KMS-11 (cell line): ENCODE data around the gene PGF.

Experiments used
- H2AFZ ChIP-seq: fragments of 200-600 bp; sonication (generic); 2 replicates; pipeline ENCODE4 v1.6.1; 2016; ENCODE audit warnings: antibody characterized with exemption, mixed run types, low read depth
- H3K27ac ChIP-seq: fragments of 200-600 bp; sonication (generic); 2 replicates; pipeline ENCODE4 v1.6.1; 2016; ENCODE audit warnings: mild to moderate bottlenecking, mixed run types
- H3K27me3 ChIP-seq: fragments of 200-600 bp; sonication (generic); 2 replicates; pipeline ENCODE4 v1.6.1; 2017; ENCODE audit warnings: mild to moderate bottlenecking, low read depth, mixed run types, moderate library complexity; ENCODE audit not compliant: insufficient read depth
- H3K36me3 ChIP-seq: fragments of 200-600 bp; sonication (generic); 2 replicates; pipeline ENCODE4 v1.6.1; 2017; ENCODE audit warnings: mild to moderate bottlenecking, mixed run types; ENCODE audit not compliant: insufficient read depth
- H3K4me1 ChIP-seq: fragments of 200-600 bp; sonication (generic); 2 replicates; pipeline ENCODE4 v1.6.1; 2016; ENCODE audit warnings: mild to moderate bottlenecking, low read depth, mixed run types; ENCODE audit not compliant: poor library complexity, severe bottlenecking
- H3K4me2 ChIP-seq: fragments of 200-600 bp; sonication (generic); 2 replicates; pipeline ENCODE4 v1.7.0; 2016; ENCODE audit warnings: mild to moderate bottlenecking, mixed run types
- H3K4me3 ChIP-seq: fragments of 200-600 bp; sonication (generic); IDR thresholded peaks from 2 replicates; pipeline ENCODE4 v1.6.1; 2017; ENCODE audit warnings: low read depth, low read length, mixed read lengths; ENCODE audit not compliant: insufficient read depth
- H3K79me2 ChIP-seq: fragments of 200-600 bp; sonication (generic); 2 replicates; pipeline ENCODE4 v1.6.1; 2016; ENCODE audit warnings: low read depth, mixed run types; ENCODE audit not compliant: insufficient read depth
- H3K9ac ChIP-seq: fragments of 200-600 bp; sonication (generic); 2 replicates; pipeline ENCODE4 v1.6.1; 2016; ENCODE audit warnings: mild to moderate bottlenecking, mixed run types
- H4K20me1 ChIP-seq: fragments of 200-600 bp; sonication (generic); 2 replicates; pipeline ENCODE4 v1.6.1; 2016; ENCODE audit warnings: mild to moderate bottlenecking, mixed run types; ENCODE audit not compliant: insufficient read depth
- TF ChIP-seq, protein P1 (sequence below): fragments of 200-600 bp; sonication (generic); conservative IDR thresholded peaks from 2 replicates; pipeline ENCODE4 v1.6.1; 2017; ENCODE audit warnings: low read depth, mild to moderate bottlenecking, antibody characterized with exemption, low read length, moderate library complexity, mixed read lengths

The PGF gene

DNA sequence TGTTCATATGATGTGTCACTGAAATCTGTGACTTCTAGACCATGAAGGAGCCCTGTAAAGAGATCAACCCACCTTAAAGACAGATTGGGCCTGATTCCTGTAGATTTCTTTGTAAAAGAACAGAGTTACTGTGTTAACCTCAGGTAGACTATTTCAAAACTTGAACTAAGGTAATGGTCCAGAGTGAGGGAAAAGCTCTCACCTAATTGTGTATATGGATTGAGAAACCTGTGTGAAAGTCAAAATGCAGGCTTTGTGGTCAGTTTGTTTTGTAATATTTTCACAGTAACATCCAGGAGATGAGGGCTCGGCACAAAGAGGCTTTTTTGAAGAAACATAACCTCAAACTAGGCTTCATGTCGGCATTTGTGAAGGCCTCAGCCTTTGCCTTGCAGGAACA is 57.3 kb downstream of the PGF start:
- H3K79me2 ChIP-seq, result no peaks in the 10 kb centered on the region
- no peak overlapping the region for H3K9ac ChIP-seq
- H3K4me3 ChIP-seq, result no peak overlapping the region
- no peaks in the 10 kb centered on the region for H4K20me1 ChIP-seq
- no peaks in the 10 kb centered on the region for H3K27me3 ChIP-seq
- no peak overlapping the region for H2AFZ ChIP-seq
- H3K36me3 ChIP-seq, result peaks cover 4% of the 10 kb centered on the region; the same call in 1 of the 2 replicates
- H3K27ac ChIP-seq, result no peak overlapping the region
- H3K4me2 ChIP-seq, result no peak overlapping the region
- TF ChIP-seq, protein P1, sequence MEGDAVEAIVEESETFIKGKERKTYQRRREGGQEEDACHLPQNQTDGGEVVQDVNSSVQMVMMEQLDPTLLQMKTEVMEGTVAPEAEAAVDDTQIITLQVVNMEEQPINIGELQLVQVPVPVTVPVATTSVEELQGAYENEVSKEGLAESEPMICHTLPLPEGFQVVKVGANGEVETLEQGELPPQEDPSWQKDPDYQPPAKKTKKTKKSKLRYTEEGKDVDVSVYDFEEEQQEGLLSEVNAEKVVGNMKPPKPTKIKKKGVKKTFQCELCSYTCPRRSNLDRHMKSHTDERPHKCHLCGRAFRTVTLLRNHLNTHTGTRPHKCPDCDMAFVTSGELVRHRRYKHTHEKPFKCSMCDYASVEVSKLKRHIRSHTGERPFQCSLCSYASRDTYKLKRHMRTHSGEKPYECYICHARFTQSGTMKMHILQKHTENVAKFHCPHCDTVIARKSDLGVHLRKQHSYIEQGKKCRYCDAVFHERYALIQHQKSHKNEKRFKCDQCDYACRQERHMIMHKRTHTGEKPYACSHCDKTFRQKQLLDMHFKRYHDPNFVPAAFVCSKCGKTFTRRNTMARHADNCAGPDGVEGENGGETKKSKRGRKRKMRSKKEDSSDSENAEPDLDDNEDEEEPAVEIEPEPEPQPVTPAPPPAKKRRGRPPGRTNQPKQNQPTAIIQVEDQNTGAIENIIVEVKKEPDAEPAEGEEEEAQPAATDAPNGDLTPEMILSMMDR, result no peak
- no peaks in the 10 kb centered on the region for H3K4me1 ChIP-seq

DNA sequence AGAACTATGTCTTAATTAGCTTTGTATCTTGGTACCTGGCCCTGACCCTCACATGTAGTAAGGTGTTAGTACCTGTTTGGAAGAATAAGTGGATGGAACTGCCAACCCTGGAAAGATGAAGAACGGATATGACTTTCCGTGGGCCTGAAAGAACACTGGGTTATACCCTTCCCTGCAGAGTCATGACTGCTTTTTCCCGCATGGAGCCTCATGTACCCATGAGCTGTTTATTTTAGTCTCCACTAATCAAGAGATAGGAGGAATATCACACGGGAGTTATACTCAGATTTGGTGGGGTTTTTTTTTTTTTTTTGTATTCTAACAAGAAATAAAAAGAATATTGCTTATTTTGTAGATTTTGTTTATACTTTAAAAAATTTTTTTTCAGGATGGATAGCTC is 57.8 kb downstream of the PGF start:
- Histone ChIP-seq H3K27ac (no peak overlapping the region), H3K27me3 (no peaks in the 10 kb centered on the region), H2AFZ (no peak overlapping the region), H3K4me2 (no peak overlapping the region), H3K4me1 (no peaks in the 10 kb centered on the region), H3K4me3 (no peak overlapping the region), H3K79me2 (no peaks in the 10 kb centered on the region), H3K9ac (no peak overlapping the region), H4K20me1 (no peaks in the 10 kb centered on the region), H3K36me3 (peaks cover 4% of the 10 kb centered on the region; the same call in 1 of the 2 replicates)
- TF ChIP-seq, protein P1, result no peak

DNA sequence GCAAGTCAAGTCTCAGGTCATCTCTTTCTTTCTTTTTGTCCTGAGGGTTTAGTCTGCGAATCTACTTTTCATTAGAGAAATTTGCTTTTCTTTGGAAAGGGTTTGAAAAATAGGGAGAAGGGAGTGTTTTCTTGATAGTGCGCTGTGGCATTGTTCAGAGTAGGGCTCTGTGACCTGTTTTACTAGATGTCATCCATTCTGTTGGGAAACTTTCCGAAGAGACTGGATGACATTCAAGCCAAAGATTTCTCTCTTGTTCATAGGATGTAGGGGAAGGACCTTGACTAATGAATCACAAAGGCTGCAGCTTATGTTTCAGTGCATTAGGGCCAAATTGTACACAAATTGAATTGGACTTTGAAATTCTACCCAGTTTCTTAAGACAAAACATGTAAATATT is 59.0 kb downstream of the PGF start:
- Histone ChIP-seq H3K27me3 (no peaks in the 10 kb centered on the region), H2AFZ (no peak overlapping the region), H3K4me3 (no peak overlapping the region), H3K36me3 (peaks cover 4% of the 10 kb centered on the region; the same call in 1 of the 2 replicates), H3K27ac (no peak overlapping the region), H3K4me1 (no peaks in the 10 kb centered on the region), H3K79me2 (no peaks in the 10 kb centered on the region), H4K20me1 (no peaks in the 10 kb centered on the region), H3K4me2 (no peak overlapping the region), H3K9ac (no peak overlapping the region)
- TF ChIP-seq, protein P1, result no peak

DNA sequence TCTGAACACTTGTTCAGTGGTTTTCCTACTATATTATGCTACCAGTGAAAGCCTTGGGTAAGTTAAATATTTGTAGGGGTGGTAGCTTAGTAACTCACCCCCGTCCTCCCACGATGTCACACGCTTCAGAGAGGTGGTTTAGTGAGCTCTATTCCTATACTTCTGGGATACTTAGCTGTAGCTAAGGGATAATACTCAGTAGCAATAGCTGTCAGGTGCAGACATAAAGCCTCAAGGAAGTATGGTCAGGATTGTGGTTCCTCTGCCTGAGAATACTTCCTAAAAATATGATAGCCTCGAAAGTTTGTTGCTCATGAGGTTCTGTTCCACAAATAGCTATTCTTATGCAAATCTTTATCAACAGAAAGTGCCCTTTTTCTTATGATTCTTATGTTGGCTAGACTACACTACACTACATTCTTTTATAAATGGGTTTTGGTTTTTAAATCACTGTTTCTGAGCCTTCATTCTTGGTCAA is 61.7 kb downstream of the PGF start:
- Histone ChIP-seq H3K4me2 (no peak overlapping the region), H3K4me3 (no peak overlapping the region), H3K27ac (no peak overlapping the region), H3K36me3 (no peaks in the 10 kb centered on the region), H3K4me1 (no peaks in the 10 kb centered on the region), H3K9ac (no peak overlapping the region), H2AFZ (no peak overlapping the region), H4K20me1 (no peaks in the 10 kb centered on the region), H3K27me3 (no peaks in the 10 kb centered on the region), H3K79me2 (no peaks in the 10 kb centered on the region)
- TF ChIP-seq, protein P1, result no peak
